Neutrophil (primary cell): ENCODE data around the gene KCNRG.

Source experiments
- H3K27ac ChIP-seq: fragments of 200-600 bp; sonication (generic); 2 replicates; pipeline ENCODE4 v1.5.1; 2016; ENCODE audit warnings: mild to moderate bottlenecking, moderate library complexity
- H3K27me3 ChIP-seq: fragments of 200-600 bp; sonication (generic); 2 replicates; pipeline ENCODE4 v1.6.0; 2016; ENCODE audit warnings: mild to moderate bottlenecking
- H3K36me3 ChIP-seq: fragments of 200-600 bp; sonication (generic); 2 replicates; pipeline ENCODE4 v1.5.1; 2017
- H3K4me1 ChIP-seq, 2 experiments: fragments of 200-600 bp in 1 of 2; sonication (generic) in 1 of 2; 1 replicate in 1 of 2; 2 replicates in 1 of 2; pipeline versions ENCODE4 v1.5.1 to v1.6.1; 2013 to 2016; ENCODE audit warnings: low read depth in 1 of 2, low read length in 1 of 2, mild to moderate bottlenecking in 1 of 2, moderate library complexity in 1 of 2; ENCODE audit not compliant: control insufficient read depth in 1 of 2, insufficient read depth in 1 of 2
- H3K4me3 ChIP-seq, 2 experiments: fragments of 200-600 bp in 1 of 2; sonication (generic) in 1 of 2; 1 replicate in 1 of 2; 2 replicates in 1 of 2; pipeline ENCODE4 v1.5.1; 2013 to 2016; ENCODE audit warnings: low read depth in 1 of 2, low read length in 1 of 2, mild to moderate bottlenecking in 1 of 2, moderate library complexity in 1 of 2
- H3K9me3 ChIP-seq: fragments of 200-600 bp; sonication (generic); 2 replicates; pipeline ENCODE4 v1.5.1; 2016
- TF ChIP-seq, protein P1 (sequence below): fragments of 200-600 bp; sonication (generic); IDR thresholded peaks from 2 replicates; pipeline ENCODE4 v1.5.1; 2016; ENCODE audit warnings: antibody characterized with exemption

KCNRG gene

DNA sequence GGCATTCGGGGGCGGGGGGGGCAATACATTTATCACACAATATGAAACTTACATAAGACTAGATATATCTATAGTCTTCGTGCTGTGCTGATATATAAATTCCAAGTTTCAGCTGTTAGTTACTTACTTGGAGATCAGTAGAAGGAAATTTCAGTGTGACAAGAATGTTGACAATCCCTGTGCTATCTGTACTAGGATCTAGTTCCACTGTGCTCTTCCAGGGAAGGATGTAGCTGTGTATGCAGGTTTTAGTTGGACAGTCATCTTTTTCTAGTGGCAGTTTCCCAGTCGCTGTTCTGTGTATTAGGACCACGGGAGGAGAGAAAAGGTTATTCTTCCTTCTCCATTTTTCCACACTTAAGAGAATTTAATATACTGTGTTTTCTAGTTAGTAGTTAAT is 21.6 kb upstream of the KCNRG start:
- Histone ChIP-seq H3K27me3 (no peaks in the 10 kb centered on the region), H3K9me3 (no peaks in the 10 kb centered on the region), H3K4me3 (no peak overlapping the region), H3K4me1 (peaks cover 24 to 30% of the 10 kb centered on the region in 2 experiments), H3K27ac (no peak overlapping the region), H3K36me3 (peaks cover 32% of the 10 kb centered on the region)
- TF ChIP-seq, protein P1, sequence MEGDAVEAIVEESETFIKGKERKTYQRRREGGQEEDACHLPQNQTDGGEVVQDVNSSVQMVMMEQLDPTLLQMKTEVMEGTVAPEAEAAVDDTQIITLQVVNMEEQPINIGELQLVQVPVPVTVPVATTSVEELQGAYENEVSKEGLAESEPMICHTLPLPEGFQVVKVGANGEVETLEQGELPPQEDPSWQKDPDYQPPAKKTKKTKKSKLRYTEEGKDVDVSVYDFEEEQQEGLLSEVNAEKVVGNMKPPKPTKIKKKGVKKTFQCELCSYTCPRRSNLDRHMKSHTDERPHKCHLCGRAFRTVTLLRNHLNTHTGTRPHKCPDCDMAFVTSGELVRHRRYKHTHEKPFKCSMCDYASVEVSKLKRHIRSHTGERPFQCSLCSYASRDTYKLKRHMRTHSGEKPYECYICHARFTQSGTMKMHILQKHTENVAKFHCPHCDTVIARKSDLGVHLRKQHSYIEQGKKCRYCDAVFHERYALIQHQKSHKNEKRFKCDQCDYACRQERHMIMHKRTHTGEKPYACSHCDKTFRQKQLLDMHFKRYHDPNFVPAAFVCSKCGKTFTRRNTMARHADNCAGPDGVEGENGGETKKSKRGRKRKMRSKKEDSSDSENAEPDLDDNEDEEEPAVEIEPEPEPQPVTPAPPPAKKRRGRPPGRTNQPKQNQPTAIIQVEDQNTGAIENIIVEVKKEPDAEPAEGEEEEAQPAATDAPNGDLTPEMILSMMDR: no peak

DNA sequence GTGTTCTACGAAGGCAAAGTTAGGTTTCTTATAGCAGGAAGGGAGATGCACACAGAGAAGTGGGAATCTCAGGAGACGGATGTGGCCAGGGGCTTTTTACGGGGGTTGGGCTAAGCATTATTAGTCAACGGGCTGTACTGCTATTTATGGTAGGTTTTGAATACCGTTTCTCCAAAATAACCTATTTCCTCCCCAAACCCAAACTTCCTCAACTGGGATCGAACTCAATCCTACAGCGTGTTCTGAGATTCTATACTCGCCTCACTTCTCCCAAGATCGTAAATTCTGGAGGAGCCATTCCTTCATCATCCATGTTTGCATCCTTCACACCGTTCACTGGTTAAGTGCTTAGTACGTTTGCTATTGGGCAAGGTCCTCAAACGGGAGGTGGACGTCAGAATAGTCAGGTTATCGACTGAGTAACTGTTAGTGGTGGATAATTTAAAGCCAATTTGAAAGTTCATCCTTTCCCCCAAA is 19.6 kb upstream of the KCNRG start:
- Histone ChIP-seq H3K4me1 (peaks cover 28 to 30% of the 10 kb centered on the region in 2 experiments), H3K27me3 (no peaks in the 10 kb centered on the region), H3K9me3 (no peaks in the 10 kb centered on the region), H3K36me3 (peaks cover 21% of the 10 kb centered on the region), H3K4me3 (peak overlapping the region; percentile 79 to 97), H3K27ac (peak overlapping the region; percentile 95)
- TF ChIP-seq, protein P1: no peak

DNA sequence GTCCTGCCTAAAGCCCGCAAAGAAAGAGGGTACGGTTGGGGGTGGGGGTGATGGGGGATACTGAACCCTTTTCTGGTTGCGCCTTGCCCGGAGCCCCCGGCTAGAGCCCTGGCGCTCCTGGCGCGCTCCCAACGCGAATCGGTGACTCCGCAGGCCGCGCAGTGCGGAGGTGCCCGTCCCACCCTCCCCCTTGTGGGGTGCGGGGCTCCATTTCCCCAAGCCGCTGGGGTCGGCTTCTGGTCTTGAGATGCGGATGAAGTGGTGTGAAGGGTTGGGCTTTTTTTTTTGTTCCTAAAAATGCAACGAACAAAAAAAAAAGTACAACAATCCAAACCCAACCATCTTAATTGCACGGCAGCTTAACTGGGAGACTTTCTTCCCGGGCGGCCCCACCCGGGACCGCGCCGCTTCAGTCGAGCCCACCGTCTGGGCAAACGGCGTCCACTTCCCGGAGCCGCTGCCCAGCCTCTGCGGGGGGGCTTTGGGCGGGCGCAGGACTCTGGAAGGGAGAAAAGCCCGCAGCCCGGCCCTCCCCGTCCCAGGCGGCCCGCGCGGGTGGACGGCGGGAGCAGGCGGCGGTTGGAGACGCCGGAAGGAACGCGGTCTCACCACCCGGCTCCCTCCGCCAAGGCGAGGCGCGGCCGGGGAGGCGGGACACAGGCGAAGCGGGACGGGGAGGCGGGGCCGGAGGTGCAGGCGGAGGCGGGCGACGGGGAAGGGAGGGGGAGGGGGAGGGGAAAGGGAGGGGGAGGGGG is 18.9 kb upstream of the KCNRG start:
- Histone ChIP-seq H3K4me3 (peak overlapping the region; percentile 79 to 97), H3K36me3 (peaks cover 15% of the 10 kb centered on the region), H3K4me1 (peaks cover 28 to 30% of the 10 kb centered on the region in 2 experiments), H3K27me3 (no peaks in the 10 kb centered on the region), H3K27ac (peak overlapping the region; percentile 95), H3K9me3 (no peaks in the 10 kb centered on the region)
- TF ChIP-seq, protein P1: no peak

DNA sequence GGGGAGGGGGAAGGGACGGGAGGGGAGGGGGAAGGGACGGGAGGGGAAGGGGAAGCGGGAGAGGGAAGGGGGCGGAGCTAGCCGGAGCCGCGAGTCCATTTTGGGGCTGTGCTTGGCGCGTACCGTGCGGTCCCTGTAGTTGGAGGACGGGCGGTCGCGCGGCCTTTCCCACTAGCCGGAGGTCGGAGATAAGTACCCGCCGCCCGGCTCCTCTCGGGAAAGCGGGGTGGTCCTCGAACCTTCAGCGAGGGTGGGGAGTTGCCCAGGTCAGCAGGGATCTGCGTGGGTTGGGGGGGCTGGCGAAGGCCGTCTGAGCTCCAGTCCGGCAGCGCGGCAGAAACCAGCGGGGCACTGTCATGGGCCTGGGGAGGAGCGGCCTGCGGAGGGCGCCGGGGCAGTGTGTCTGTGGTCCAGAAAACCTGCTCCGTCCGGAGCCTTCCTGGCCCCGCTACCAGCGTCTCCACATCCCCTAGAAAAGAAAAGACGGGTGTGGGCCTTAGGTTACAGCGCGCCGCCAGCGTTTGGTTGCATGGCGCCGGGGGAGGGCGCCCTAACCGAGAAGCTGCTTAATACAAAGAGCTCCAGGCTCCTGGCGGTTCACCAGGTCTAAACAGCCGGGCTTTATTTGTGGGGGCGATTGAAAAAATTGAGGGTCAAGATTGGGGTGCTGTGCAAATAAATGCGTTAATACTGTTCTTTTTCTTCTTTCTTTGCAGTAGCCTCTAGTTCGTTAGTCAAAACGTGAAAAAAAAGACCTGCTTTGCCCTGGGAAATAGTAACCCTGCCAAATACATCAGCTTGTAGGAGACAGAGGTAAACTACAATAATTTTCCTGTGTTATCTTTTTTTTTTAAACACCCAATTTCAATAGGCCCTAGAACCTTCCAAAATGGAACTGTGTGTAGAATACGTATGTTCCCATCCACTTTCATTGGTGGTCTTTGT is 18.0 kb upstream of the KCNRG start, which contains the start of gene TRIM13:
Gene TRIM13, plus strand, starts transcription at position 92 of the 945 bp plus-strand sequence. CDS start 14,899 bp downstream, outside the sequence.
- H3K4me1 ChIP-seq: peaks cover 28 to 30% of the 10 kb centered on the region in 2 experiments
- TF ChIP-seq, protein P1: peak; percentile 71
- no peaks in the 10 kb centered on the region for H3K27me3 ChIP-seq
- H3K27ac ChIP-seq: peak within 1 kb of the TSS; percentile 95
- H3K9me3 ChIP-seq: no peaks in the 10 kb centered on the region
- peak within 1 kb of the TSS; percentile 81 to 97 for H3K4me3 ChIP-seq
- H3K36me3 ChIP-seq: peaks cover 16% of the 10 kb centered on the region

DNA sequence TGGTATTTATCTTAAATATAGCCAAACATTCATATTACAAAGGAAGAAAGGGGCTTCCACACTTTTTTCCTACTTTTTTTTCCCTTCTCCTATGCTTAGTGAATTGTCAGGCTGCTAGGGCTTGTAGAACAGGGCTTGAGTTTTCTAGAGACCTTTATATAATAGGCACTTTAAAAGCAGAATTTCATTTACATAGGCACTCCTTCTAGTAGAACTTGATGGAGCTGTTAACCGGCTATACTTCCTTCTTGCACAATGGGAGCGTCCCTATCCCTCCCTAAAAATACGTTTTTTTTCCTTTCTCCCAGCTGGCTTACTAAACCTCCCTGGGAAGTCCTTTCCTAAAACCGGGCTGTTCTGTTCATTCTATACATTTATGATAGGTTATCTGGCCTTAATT is 17.3 kb upstream of the KCNRG start:
- Histone ChIP-seq H3K9me3 (no peaks in the 10 kb centered on the region), H3K27ac (peak overlapping the region; percentile 95), H3K36me3 (peaks cover 20% of the 10 kb centered on the region), H3K27me3 (no peaks in the 10 kb centered on the region), H3K4me1 (peaks cover 28 to 30% of the 10 kb centered on the region in 2 experiments), H3K4me3 (peak overlapping the region; percentile 81 to 97)
- TF ChIP-seq, protein P1: no peak
